Non-pigmented ciliary epithelial cell (primary cell): ENCODE data around the gene CTDSP1.

Experiments used
- DNase-seq: peaks from one replicate; pipeline ENCODE4 v3.0.0-alpha.2; 2010; ENCODE audit warnings: low read depth

The CTDSP1 gene

GRCh38 chr2:218399391-218400166 lies at the start of gene CTDSP1:
Gene CTDSP1 (plus strand): TSS chr2:218399868. CDS start chr2:218400091, 223 bp downstream.
- no peak for DNase-seq

GRCh38 chr2:218354045-218354444 lies 45.6 kb upstream of the CTDSP1 start:
- DNase-seq, result no peak

GRCh38 chr2:218354850-218355443 lies 44.7 kb upstream of the CTDSP1 start:
- no peak for DNase-seq

- no peak for DNase-seq
Measured at GRCh38 chr2:218357236-218358177, 42.2 kb upstream of the CTDSP1 start.

- no peak for DNase-seq
Measured at GRCh38 chr2:218360453-218360852, 39.2 kb upstream of the CTDSP1 start.

- no peak for DNase-seq
Measured at GRCh38 chr2:218362606-218363005, 37.1 kb upstream of the CTDSP1 start.

GRCh38 chr2:218363736-218364135 lies 35.9 kb upstream of the CTDSP1 start:
- DNase-seq, result no peak

GRCh38 chr2:218364196-218364595 lies 35.5 kb upstream of the CTDSP1 start:
- no peak for DNase-seq

GRCh38 chr2:218366621-218367414 lies 32.9 kb upstream of the CTDSP1 start:
- no peak for DNase-seq

- DNase-seq, result no peak
Measured at GRCh38 chr2:218367415-218368149, 32.1 kb upstream of the CTDSP1 start.

GRCh38 chr2:218368150-218368528 lies 31.5 kb upstream of the CTDSP1 start:
- DNase-seq, result no peak

- DNase-seq, result no peak
Measured at GRCh38 chr2:218368621-218369153, 31.0 kb upstream of the CTDSP1 start.

GRCh38 chr2:218369330-218369729 lies 30.3 kb upstream of the CTDSP1 start:
- DNase-seq, result no peak

- DNase-seq, result no peak
Measured at GRCh38 chr2:218370410-218371063, 29.1 kb upstream of the CTDSP1 start.

- DNase-seq, result no peak
Measured at GRCh38 chr2:218371983-218372350, 27.7 kb upstream of the CTDSP1 start.

- DNase-seq, result no peak
Measured at GRCh38 chr2:218374795-218375194, 24.9 kb upstream of the CTDSP1 start.

- DNase-seq, result no peak
Measured at GRCh38 chr2:218375212-218375611, 24.5 kb upstream of the CTDSP1 start.

GRCh38 chr2:218378053-218378452 lies 21.6 kb upstream of the CTDSP1 start:
- no peak for DNase-seq

- no peak for DNase-seq
Measured at GRCh38 chr2:218381916-218382366, 17.7 kb upstream of the CTDSP1 start, which contains the start of gene SLC11A1. Gene SLC11A1 (plus strand): TSS chr2:218382273. CDS start chr2:218382369, 96 bp downstream.

GRCh38 chr2:218382785-218383184 lies 16.9 kb upstream of the CTDSP1 start:
- no peak for DNase-seq
